ENCODE measurements around the gene HCRTR2.

GRCh38 chr6:55304747-55305146 lies 130.4 kb downstream of the HCRTR2 start:
- no peak for TF ChIP-seq POLR2A (IDR thresholded peaks at IDR 0.05)
- no peak for TF ChIP-seq CTCF (IDR thresholded peaks at IDR 0.05)
